ENCODE measurements around the gene LINGO1.

The LINGO1 gene

DNA sequence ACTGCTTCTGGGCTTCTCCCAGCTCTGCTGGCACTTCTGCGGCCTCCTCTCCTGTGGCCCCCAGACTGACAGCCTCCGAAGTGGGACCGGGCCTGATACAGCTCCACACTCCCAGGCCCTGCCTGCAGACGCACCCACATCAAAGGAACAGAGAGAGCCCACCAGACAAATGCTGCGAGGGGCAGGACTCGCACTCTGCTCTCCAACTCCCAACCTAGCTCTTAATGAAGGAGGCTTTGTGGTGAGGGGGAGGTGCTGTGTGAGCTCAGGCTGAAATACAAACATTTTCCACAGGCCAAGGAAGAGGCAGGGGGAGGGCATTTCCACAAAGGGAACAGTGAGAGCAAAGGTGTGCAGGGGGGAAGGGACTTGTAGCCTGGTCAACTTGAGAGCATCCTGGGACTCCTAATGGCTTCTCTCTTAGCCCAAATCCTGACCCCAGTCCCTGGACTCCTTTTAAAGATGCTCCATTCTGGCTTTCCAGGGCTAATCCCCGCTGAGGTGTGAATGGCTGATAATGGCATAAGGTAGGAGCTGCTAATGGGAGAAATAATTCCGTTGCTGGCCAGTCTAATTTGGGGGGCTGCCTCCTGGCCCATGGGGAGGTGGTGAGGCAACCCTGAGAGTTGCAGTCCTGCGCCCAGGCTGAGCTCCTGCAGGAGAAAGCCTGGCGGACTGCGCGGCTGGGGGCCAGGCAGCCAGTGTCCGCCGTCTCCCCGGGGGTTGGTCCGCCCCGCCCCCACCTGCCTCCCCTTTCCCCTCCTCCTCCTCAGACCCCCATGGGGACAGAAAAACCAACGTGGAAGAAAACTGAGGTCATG is 9.6 kb downstream of the LINGO1 start:
- no peak overlapping the region for H3K9ac ChIP-seq (ENCODE audit: low read length in 2 of 2)
- no peaks in the 10 kb centered on the region for H3K9me3 ChIP-seq (ENCODE audit: control insufficient read depth in 2 of 2, low read length in 2 of 2)
- H3K36me3 ChIP-seq (ENCODE audit: control insufficient read depth in 2 of 2, insufficient read depth in 2 of 2, low read length in 2 of 2), result no peaks in the 10 kb centered on the region
- no peak overlapping the region for H3K27ac ChIP-seq (ENCODE audit: low read length)
- no peaks in the 10 kb centered on the region for H3K4me1 ChIP-seq (ENCODE audit: control insufficient read depth, insufficient read depth, low read length)
- H3K4me3 ChIP-seq (ENCODE audit: low read length in 2 of 2), result no peak overlapping the region
- peaks cover 3 to 4% of the 10 kb centered on the region in 2 donors for H3K27me3 ChIP-seq (ENCODE audit: control insufficient read depth in 1 of 2, insufficient read depth in 2 of 2, low read length in 2 of 2)

DNA sequence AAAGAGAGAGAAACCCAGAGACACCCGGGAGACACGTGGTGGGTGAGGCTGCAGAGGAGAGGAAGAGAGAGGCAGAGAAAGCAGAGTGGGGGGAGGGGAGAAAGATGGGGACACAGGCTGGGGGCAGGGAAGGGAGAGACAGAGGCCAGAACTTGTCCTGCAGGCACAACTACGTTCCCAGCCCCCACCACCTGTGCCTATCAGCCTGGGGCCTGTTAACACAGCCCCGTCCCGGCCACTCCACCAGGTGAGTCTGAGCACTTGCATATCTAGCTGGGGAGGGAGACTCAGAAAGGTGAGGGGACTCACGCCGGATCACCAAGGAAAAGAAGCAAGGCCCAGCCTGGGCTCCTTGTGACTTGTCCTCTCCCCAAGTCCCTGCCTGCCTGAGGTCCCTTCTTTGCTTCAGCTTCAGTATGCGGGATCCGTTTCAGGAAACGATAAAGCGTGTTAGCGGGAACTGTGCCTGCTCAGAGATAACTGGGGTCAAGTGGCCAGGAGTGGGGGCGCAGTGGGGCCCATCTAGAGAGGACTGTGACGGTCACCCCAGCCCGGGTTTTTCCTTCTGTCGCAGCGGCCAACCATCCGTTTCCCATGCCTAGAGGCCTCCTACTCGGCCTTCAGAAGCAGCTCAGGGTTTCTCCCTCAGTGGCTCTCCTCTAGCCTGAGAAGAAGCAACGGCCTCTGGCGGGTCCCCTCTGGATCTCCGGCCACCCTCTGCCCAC is 10.3 kb downstream of the LINGO1 start:
- H3K9ac ChIP-seq (ENCODE audit: low read length in 2 of 2), result no peak overlapping the region
- H3K4me1 ChIP-seq (ENCODE audit: control insufficient read depth, insufficient read depth, low read length), result no peaks in the 10 kb centered on the region
- peaks cover 2 to 3% of the 10 kb centered on the region in 2 donors for H3K27me3 ChIP-seq (ENCODE audit: control insufficient read depth in 1 of 2, insufficient read depth in 2 of 2, low read length in 2 of 2)
- H3K4me3 ChIP-seq (ENCODE audit: low read length in 2 of 2), result no peak overlapping the region
- H3K36me3 ChIP-seq (ENCODE audit: control insufficient read depth in 2 of 2, insufficient read depth in 2 of 2, low read length in 2 of 2), result no peaks in the 10 kb centered on the region
- no peak overlapping the region for H3K27ac ChIP-seq (ENCODE audit: low read length)
- no peaks in the 10 kb centered on the region for H3K9me3 ChIP-seq (ENCODE audit: control insufficient read depth in 2 of 2, low read length in 2 of 2)

DNA sequence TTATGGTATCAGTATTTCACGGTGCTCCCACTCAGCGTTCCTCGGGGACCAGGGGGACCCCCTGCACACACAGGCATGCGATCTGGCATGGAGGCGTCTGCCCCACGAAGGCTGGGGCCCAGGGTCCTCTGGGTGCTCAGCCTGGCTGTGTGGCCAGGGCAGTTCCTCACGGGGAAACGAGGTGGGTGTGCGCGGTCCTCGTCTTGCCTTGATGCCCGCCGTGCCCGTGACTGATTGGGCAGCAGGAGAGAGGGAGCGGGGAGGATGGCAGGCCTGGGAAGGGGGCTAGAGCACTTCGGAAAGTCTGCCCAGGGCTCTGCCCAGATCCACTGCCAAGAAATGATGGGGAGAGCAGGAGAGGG is 10.9 kb downstream of the LINGO1 start:
- Histone ChIP-seq H3K9ac (ENCODE audit: low read length in 2 of 2) (no peak overlapping the region), H3K4me3 (ENCODE audit: low read length in 2 of 2) (no peak overlapping the region), H3K27ac (ENCODE audit: low read length) (no peak overlapping the region), H3K36me3 (ENCODE audit: control insufficient read depth in 2 of 2, insufficient read depth in 2 of 2, low read length in 2 of 2) (no peaks in the 10 kb centered on the region), H3K27me3 (ENCODE audit: control insufficient read depth in 1 of 2, insufficient read depth in 2 of 2, low read length in 2 of 2) (peaks cover 2 to 3% of the 10 kb centered on the region in 2 donors), H3K4me1 (ENCODE audit: control insufficient read depth, insufficient read depth, low read length) (no peaks in the 10 kb centered on the region), H3K9me3 (ENCODE audit: control insufficient read depth in 2 of 2, low read length in 2 of 2) (no peaks in the 10 kb centered on the region)

DNA sequence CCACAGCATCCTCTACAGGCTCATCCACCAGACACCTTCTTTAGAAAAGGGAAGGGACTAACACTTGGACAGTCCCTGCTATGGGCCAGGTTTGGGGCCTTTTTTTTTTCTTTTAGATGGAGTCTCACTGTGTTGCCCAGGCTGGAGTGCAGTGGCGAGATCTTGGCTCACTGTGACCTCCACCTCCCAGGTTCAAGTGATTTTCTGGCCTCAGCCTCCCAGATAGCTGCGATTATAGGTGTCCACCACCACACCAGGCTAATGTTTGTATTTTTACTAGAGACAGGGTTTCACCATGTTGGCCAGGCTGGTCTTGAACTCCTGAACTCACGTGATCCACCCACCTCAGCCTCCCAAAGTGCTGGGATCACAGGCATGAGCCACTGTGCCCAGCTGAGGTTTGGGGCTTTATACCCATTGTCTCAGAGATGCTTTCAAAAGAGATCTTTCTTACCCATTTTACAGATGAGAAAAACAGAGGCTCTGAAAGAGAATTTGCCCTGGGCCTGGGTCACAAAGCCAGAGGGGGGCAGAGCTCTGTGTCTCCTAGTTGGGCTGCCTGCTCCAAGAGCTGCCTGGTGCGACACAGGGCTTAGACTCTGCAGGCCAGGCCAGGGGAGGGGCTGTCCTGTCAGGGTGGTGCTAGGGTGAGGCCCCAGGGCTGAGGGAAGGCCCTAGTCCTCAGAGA is 11.6 kb downstream of the LINGO1 start:
- no peaks in the 10 kb centered on the region for H3K36me3 ChIP-seq (ENCODE audit: control insufficient read depth in 2 of 2, insufficient read depth in 2 of 2, low read length in 2 of 2)
- H3K4me1 ChIP-seq (ENCODE audit: control insufficient read depth, insufficient read depth, low read length), result no peaks in the 10 kb centered on the region
- no peak overlapping the region for H3K9ac ChIP-seq (ENCODE audit: low read length in 2 of 2)
- no peaks in the 10 kb centered on the region for H3K9me3 ChIP-seq (ENCODE audit: control insufficient read depth in 2 of 2, low read length in 2 of 2)
- H3K27me3 ChIP-seq (ENCODE audit: control insufficient read depth in 1 of 2, insufficient read depth in 2 of 2, low read length in 2 of 2), result peaks cover 0 to 2% of the 10 kb centered on the region in 2 donors
- no peak overlapping the region for H3K27ac ChIP-seq (ENCODE audit: low read length)
- H3K4me3 ChIP-seq (ENCODE audit: low read length in 2 of 2), result no peak overlapping the region

DNA sequence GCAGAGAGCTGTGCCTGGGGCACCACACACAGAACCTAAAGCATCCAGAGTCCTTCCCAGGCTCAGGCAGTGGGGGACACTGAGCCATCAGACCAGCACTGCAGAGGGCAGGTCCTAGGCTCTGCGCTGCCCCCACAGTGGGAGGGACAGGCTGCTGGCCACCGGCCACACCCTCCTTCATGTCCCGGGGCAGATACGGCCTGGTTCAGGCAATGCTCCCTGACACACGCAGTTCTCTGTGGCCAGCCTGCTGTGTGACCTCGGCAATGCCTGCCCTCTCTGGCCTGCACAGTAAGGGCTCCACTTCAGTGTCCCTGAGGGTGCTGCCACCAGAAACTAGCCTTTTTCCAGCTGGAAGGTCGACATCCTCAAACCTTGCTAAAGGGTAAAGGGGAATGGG is 12.4 kb downstream of the LINGO1 start:
- Histone ChIP-seq H3K36me3 (ENCODE audit: control insufficient read depth in 2 of 2, insufficient read depth in 2 of 2, low read length in 2 of 2) (no peaks in the 10 kb centered on the region), H3K27me3 (ENCODE audit: control insufficient read depth in 1 of 2, insufficient read depth in 2 of 2, low read length in 2 of 2) (peaks cover 0 to 2% of the 10 kb centered on the region in 2 donors), H3K4me3 (ENCODE audit: low read length in 2 of 2) (no peak overlapping the region), H3K27ac (ENCODE audit: low read length) (no peak overlapping the region), H3K9ac (ENCODE audit: low read length in 2 of 2) (no peak overlapping the region), H3K4me1 (ENCODE audit: control insufficient read depth, insufficient read depth, low read length) (no peaks in the 10 kb centered on the region), H3K9me3 (ENCODE audit: control insufficient read depth in 2 of 2, low read length in 2 of 2) (no peaks in the 10 kb centered on the region)

- Histone ChIP-seq H3K9me3 (ENCODE audit: control insufficient read depth in 2 of 2, low read length in 2 of 2) (no peaks in the 10 kb centered on the region), H3K36me3 (ENCODE audit: control insufficient read depth in 2 of 2, insufficient read depth in 2 of 2, low read length in 2 of 2) (no peaks in the 10 kb centered on the region), H3K9ac (ENCODE audit: low read length in 2 of 2) (no peak overlapping the region), H3K27ac (ENCODE audit: low read length) (no peak overlapping the region), H3K4me1 (ENCODE audit: control insufficient read depth, insufficient read depth, low read length) (no peaks in the 10 kb centered on the region), H3K27me3 (ENCODE audit: control insufficient read depth in 1 of 2, insufficient read depth in 2 of 2, low read length in 2 of 2) (peaks cover 0 to 2% of the 10 kb centered on the region in 2 donors), H3K4me3 (ENCODE audit: low read length in 2 of 2) (no peak overlapping the region)
Measured at GRCh38 chr15:77619883-77620282, 12.8 kb downstream of the LINGO1 start.

DNA sequence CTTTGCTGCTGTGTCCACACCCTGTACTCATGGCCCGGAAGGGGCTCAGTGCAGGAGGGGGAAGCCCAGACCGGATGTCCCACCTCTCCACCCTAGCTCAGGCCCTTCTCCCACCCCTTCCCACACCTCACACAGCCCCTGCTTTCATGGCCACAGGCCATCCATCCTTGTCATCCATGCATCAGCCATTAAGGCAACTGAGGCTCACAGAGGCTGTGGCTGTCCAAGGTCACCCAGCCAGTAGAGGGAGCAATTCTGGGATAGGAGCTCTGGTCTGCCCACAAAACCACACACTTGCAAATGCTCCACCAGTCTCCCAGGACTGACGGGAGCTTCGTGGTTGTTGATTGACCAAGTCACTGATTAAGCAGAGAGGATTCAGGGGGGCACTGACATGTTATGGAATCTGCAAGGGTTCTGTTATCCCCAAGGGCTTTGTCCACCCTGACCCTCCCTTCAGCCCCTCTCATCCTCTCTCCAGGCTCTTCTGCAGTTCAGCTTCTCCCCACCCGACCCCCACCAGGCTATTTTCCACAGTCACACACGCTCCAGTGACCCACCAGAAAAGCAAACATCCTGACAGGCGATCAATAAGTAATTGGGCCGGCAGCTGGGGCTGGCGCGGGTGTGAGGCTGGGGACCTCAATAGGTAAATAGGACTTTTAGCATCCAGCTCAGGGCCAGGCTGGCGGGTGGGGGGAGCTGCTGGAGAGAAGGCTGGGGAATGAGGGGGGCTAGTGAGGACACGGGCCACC is 15.1 kb downstream of the LINGO1 start:
- no peaks in the 10 kb centered on the region for H3K4me1 ChIP-seq (ENCODE audit: control insufficient read depth, insufficient read depth, low read length)
- no peak overlapping the region for H3K4me3 ChIP-seq (ENCODE audit: low read length in 2 of 2)
- H3K9ac ChIP-seq (ENCODE audit: low read length in 2 of 2), result no peak overlapping the region
- H3K9me3 ChIP-seq (ENCODE audit: control insufficient read depth in 2 of 2, low read length in 2 of 2), result no peaks in the 10 kb centered on the region
- no peaks in the 10 kb centered on the region for H3K36me3 ChIP-seq (ENCODE audit: control insufficient read depth in 2 of 2, insufficient read depth in 2 of 2, low read length in 2 of 2)
- H3K27me3 ChIP-seq (ENCODE audit: control insufficient read depth in 1 of 2, insufficient read depth in 2 of 2, low read length in 2 of 2), result peaks cover 0 to 2% of the 10 kb centered on the region in 2 donors
- no peak overlapping the region for H3K27ac ChIP-seq (ENCODE audit: low read length)

DNA sequence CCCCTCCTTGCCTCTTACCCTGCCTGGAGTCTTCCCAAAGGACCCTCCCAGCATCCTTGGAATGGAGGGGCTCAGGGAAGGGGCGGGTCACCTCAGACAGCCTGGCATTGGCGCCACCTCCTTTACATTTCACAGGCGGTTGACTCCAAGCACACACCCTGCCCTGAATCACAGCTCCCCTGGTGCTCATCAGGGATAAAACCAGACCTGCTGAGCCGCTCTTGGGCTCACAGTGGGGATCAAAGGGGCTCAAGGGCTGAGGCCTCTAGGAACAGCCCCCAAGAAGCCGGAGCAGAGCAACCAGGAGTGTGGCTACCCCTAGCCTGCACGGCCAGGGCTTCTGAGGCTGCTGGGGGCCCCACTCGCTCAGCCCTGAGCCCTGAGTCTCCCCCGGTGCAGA is 16.6 kb downstream of the LINGO1 start:
- Histone ChIP-seq H3K4me1 (ENCODE audit: control insufficient read depth, insufficient read depth, low read length) (no peaks in the 10 kb centered on the region), H3K36me3 (ENCODE audit: control insufficient read depth in 2 of 2, insufficient read depth in 2 of 2, low read length in 2 of 2) (no peaks in the 10 kb centered on the region), H3K4me3 (ENCODE audit: low read length in 2 of 2) (no peak overlapping the region), H3K27me3 (ENCODE audit: control insufficient read depth in 1 of 2, insufficient read depth in 2 of 2, low read length in 2 of 2) (peaks cover 0 to 2% of the 10 kb centered on the region in 2 donors), H3K27ac (ENCODE audit: low read length) (no peak overlapping the region), H3K9me3 (ENCODE audit: control insufficient read depth in 2 of 2, low read length in 2 of 2) (no peaks in the 10 kb centered on the region), H3K9ac (ENCODE audit: low read length in 2 of 2) (no peak overlapping the region)

DNA sequence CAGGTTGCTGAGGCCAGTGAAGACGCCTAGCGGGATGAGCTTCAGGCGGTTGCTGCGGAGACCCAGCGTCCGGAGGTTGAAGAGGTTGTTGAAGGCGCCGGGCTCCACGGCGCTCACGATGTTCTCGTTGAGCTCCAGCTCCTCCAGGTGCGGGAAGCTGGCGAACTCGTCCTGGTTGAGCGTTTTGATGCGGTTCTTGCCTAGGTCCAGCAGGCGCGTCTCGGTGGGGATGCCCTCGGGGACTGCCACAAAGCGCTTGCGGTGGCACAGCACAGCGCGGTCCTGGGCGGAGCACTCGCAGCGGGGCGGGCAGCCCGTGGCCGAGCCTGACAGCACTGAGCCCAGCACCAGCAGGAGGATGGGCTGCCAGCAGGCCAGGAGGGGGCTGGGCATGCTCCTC is 17.2 kb downstream of the LINGO1 start:
- Histone ChIP-seq H3K27ac (ENCODE audit: low read length) (no peak overlapping the region), H3K27me3 (ENCODE audit: control insufficient read depth in 1 of 2, insufficient read depth in 2 of 2, low read length in 2 of 2) (peaks cover 0 to 2% of the 10 kb centered on the region in 2 donors), H3K4me1 (ENCODE audit: control insufficient read depth, insufficient read depth, low read length) (no peaks in the 10 kb centered on the region), H3K9ac (ENCODE audit: low read length in 2 of 2) (no peak overlapping the region), H3K9me3 (ENCODE audit: control insufficient read depth in 2 of 2, low read length in 2 of 2) (no peaks in the 10 kb centered on the region), H3K36me3 (ENCODE audit: control insufficient read depth in 2 of 2, insufficient read depth in 2 of 2, low read length in 2 of 2) (no peaks in the 10 kb centered on the region), H3K4me3 (ENCODE audit: low read length in 2 of 2) (no peak overlapping the region)

GRCh38 chr15:77614251-77614806 is 18.4 kb downstream of the LINGO1 start:
- no peak overlapping the region for H3K9ac ChIP-seq (ENCODE audit: low read length in 2 of 2)
- no peaks in the 10 kb centered on the region for H3K9me3 ChIP-seq (ENCODE audit: control insufficient read depth in 2 of 2, low read length in 2 of 2)
- no peaks in the 10 kb centered on the region for H3K36me3 ChIP-seq (ENCODE audit: control insufficient read depth in 2 of 2, insufficient read depth in 2 of 2, low read length in 2 of 2)
- H3K4me1 ChIP-seq (ENCODE audit: control insufficient read depth, insufficient read depth, low read length), result no peaks in the 10 kb centered on the region
- H3K4me3 ChIP-seq (ENCODE audit: low read length in 2 of 2), result no peak overlapping the region
- H3K27ac ChIP-seq (ENCODE audit: low read length), result no peak overlapping the region
- peaks cover 2 to 3% of the 10 kb centered on the region in 2 donors for H3K27me3 ChIP-seq (ENCODE audit: control insufficient read depth in 1 of 2, insufficient read depth in 2 of 2, low read length in 2 of 2)

Data from stomach smooth muscle (tissue), 2 donors.